Right cardiac atrium (tissue), 5 donors: Measurements from ENCODE around the gene TRIM48. TPM values are rescaled to one million over a fixed set of nuclear protein-coding genes. Genes with fewer than 3 reads are reported as not detected.
"Not testable (repeated sequence)": the region's sequence is repeated elsewhere in the genome, so short reads cannot be mapped to it uniquely, and the experiment has no call there.

ENCODE experiments used
- ATAC-seq, 2 donors: fragments of 200-7000 bp; cut with Tn5 transposase; one replicate each; pipeline versions ENCODE4 v1.8.0 to v1.9.1; 2020; ENCODE audit warnings: moderate library complexity in 2 of 2, mild to moderate bottlenecking in 1 of 2
- DNase-seq, 3 donors: peaks; one replicate each; pipeline ENCODE4 v3.0.0-alpha.2; 2020
- H3K27ac ChIP-seq: one replicate; pipeline ENCODE4 v1.5.1; 2013; ENCODE audit warnings: mild to moderate bottlenecking, low read length, control low read depth, moderate library complexity
- H3K27me3 ChIP-seq: one replicate; pipeline ENCODE4 v1.6.1; 2013; ENCODE audit not compliant: control insufficient read depth, insufficient read depth
- H3K4me1 ChIP-seq: one replicate; pipeline ENCODE4 v1.6.1; 2013; ENCODE audit warnings: low read length; ENCODE audit not compliant: control insufficient read depth, insufficient read depth
- H3K4me3 ChIP-seq: one replicate; pipeline ENCODE4 v1.5.1; 2013; ENCODE audit warnings: low read length, control low read depth
- H3K9me3 ChIP-seq: one replicate; pipeline ENCODE4 v1.6.1; 2013; ENCODE audit warnings: low read length; ENCODE audit not compliant: control insufficient read depth
- WGBS: extraction: QIAGEN DNeasy Blood & Tissue Kit; methylation state at CpG from one replicate; pipeline ENCODE4 v1.1.7; 2013; 5-methylcytosine and 5-hydroxymethylcytosine counted together
- intact Hi-C, 4 donors: fragments of 100-400 bp; cut with DNase I; formaldehyde crosslinking; loops; one replicate each; pipeline versions ENCODE4 v1.11.0 to v1.14.0; 2022 to 2023
- long read RNA-seq, 4 donors: library from polyadenylated mRNA; unstranded; transcript quantifications; one replicate each; pipeline ENCODE4 v2.0.0, GENCODE V29; 2020 to 2021
- polyA plus RNA-seq: library from polyadenylated mRNA; stranded (reverse); fragments of 200-250 nt; gene quantifications from one replicate; pipeline ENCODE4 v1.2.3, GENCODE V29; 2013
- total RNA-seq, 4 donors: library from RNA; stranded (reverse); fragmentation: NEBNext Ultra II Directional; extraction: Animal tissue kit (Norgen Biotek cat#: 25700); gene quantifications; one replicate each; pipeline ENCODE4 v1.2.1, GENCODE V29; 2021
- donor health status: healthy with polysubstance abuse.
- donor health status: DM: no; HTN: yes; CAD: no.
- donor health status: DM: no; HTN: no; CAD: no.
- donor health status: DM: no; HTN: yes; CAD: no; lungs with severe emphysema.
- donor health status: DM: yes; HTN: yes; CAD: no.

TRIM48 gene
- not detected for total RNA-seq
- not detected for polyA plus RNA-seq
- long read RNA-seq, donor 1, result 0 reads
- long read RNA-seq, donor 2, result 0 reads
- long read RNA-seq, donor 3, result 0 reads
- long read RNA-seq, donor 4, result 0 reads

- H3K27ac ChIP-seq, intact Hi-C loops, DNase-seq, H3K4me1 ChIP-seq, ATAC-seq, H3K4me3 ChIP-seq, H3K9me3 ChIP-seq, H3K27me3 ChIP-seq: not testable (repeated sequence)
- WGBS, result 46% methylated on average over 2 of the region's 2 CpGs
Measured at GRCh38 chr11:55261855-55262254, at the start of gene TRIM48. TRIM48 (plus strand) TSS chr11:55262155; CDS start chr11:55262268, 113 bp downstream.

GRCh38 chr11:55238316-55238715, 23.6 kb upstream of the TRIM48 start:
- WGBS, result 61% methylated on average over 5 of the region's 5 CpGs
- H3K4me1 ChIP-seq, H3K27me3 ChIP-seq, intact Hi-C loops, H3K27ac ChIP-seq, H3K4me3 ChIP-seq, H3K9me3 ChIP-seq, DNase-seq, ATAC-seq: not testable (repeated sequence)

- Histone ChIP-seq H3K27ac (no peak overlapping the region), H3K4me3 (no peak overlapping the region), H3K4me1 (no peaks in the 10 kb centered on the region), H3K27me3 (no peaks in the 10 kb centered on the region), H3K9me3 (no peaks in the 10 kb centered on the region)
- 69% methylated on average over 5 of the region's 5 CpGs for WGBS
- ATAC-seq, result no peak
- intact Hi-C loops, result no loop called here
- no peak for DNase-seq
Measured at GRCh38 chr11:55263081-55263480, 1.1 kb downstream of the TRIM48 start.

Other genes with a start within 250 kb of the TRIM48 start
- gene OR4A16, start 81.0 kb downstream of the TRIM48 start, total RNA-seq, result not detected
- not detected for gene OR4A16, start 81.0 kb downstream of the TRIM48 start, polyA plus RNA-seq
- not detected for gene OR4A15, start 105.8 kb downstream of the TRIM48 start, total RNA-seq
- not detected for gene OR4A15, start 105.8 kb downstream of the TRIM48 start, polyA plus RNA-seq